ENCODE data around the gene CCT5. TPM values are rescaled to one million over a fixed set of nuclear protein-coding genes. Genes with fewer than 3 reads are reported as not detected.

CCT5 gene
- total and polyA plus RNA-seq, 2 donors (not counting 1 experiment from before 2014, with no cell fraction given): 74.3 to 77.7 TPM

- Histone ChIP-seq H3K9me3 (ENCODE audit: control extremely low read depth in 1 of 3, control insufficient read depth in 2 of 3, insufficient read depth in 1 of 3, low read length in 2 of 3) (no peaks in the 10 kb centered on the region), H4K20me1 (ENCODE audit: control insufficient read depth, insufficient read depth, low read length, poor library complexity, severe bottlenecking) (peaks cover 58% of the 10 kb centered on the region), H3K4me3 (ENCODE audit: control extremely low read depth in 1 of 5, extremely low read depth in 1 of 5, insufficient read depth in 1 of 5, low read depth in 2 of 5, low read length in 4 of 5) (no peak overlapping the region), H3K27me3 (replicated peaks in 1 of 4; ENCODE audit: control extremely low read depth in 1 of 4, control insufficient read depth in 3 of 4, insufficient read depth in 4 of 4, low read length in 3 of 4) (no peaks in the 10 kb centered on the region), H3K9ac (ENCODE audit: low read length) (no peak overlapping the region), H2AFZ (ENCODE audit: insufficient read depth, low read depth, low read length, poor library complexity, severe bottlenecking) (no peak overlapping the region), H3K4me2 (replicated peaks; ENCODE audit: low read depth, low read length, poor library complexity, severe bottlenecking) (no peak overlapping the region), H3K27ac (ENCODE audit: low read length in 2 of 2) (no peak overlapping the region), H3K4me1 (ENCODE audit: control insufficient read depth in 2 of 2, insufficient read depth in 2 of 2, low read length in 2 of 2) (peaks cover 26 to 28% of the 10 kb centered on the region in 2 donors), H3K36me3 (replicated peaks in 1 of 2; ENCODE audit: control extremely low read depth in 1 of 2, control insufficient read depth in 1 of 2, extremely low read depth in 1 of 2, insufficient read depth in 2 of 2, low read length in 1 of 2) (peaks cover 18 to 35% of the 10 kb centered on the region in 2 experiments), H3K79me2 (ENCODE audit: control insufficient read depth, insufficient read depth, low read length) (peaks cover 68% of the 10 kb centered on the region)
- 89% methylated on average over 2 of the region's 3 CpGs for WGBS (ENCODE audit: insufficient coverage)
- Mint-ChIP-seq H3K27me3 (no peaks in the 10 kb centered on the region), H3K4me3 (no peak overlapping the region), H3K27ac (no peak overlapping the region), H3K4me1 (peaks cover 38% of the 10 kb centered on the region), H3K9me3 (ENCODE audit: insufficient read depth) (no peaks in the 10 kb centered on the region)
- TF ChIP-seq CTCF (IDR thresholded peaks at IDR 0.05) (no peak), EZH2 (IDR thresholded peaks at IDR 0.05; ENCODE audit: borderline replicate concordance, insufficient read depth, low read depth, low read length, poor library complexity, severe bottlenecking) (no peak)
- no peak for ATAC-seq (ENCODE audit: low read depth)
- intact Hi-C loops (cut with micrococcal nuclease): no loop called here
- ChIA-PET POLR2A (no interaction called here), CTCF (no interaction called here)
- DNase-seq: no peak
Measured at GRCh38 chr5:10253390-10253789, 3.3 kb downstream of the CCT5 start.

GRCh38 chr5:10254686-10255085, 4.6 kb downstream of the CCT5 start:
- Histone ChIP-seq H3K27me3 (replicated peaks in 1 of 4; ENCODE audit: control extremely low read depth in 1 of 4, control insufficient read depth in 3 of 4, insufficient read depth in 4 of 4, low read length in 3 of 4) (no peaks in the 10 kb centered on the region), H3K79me2 (ENCODE audit: control insufficient read depth, insufficient read depth, low read length) (peaks cover 55% of the 10 kb centered on the region), H3K36me3 (replicated peaks in 1 of 2; ENCODE audit: control extremely low read depth in 1 of 2, control insufficient read depth in 1 of 2, extremely low read depth in 1 of 2, insufficient read depth in 2 of 2, low read length in 1 of 2) (peaks cover 20 to 48% of the 10 kb centered on the region in 2 experiments), H4K20me1 (ENCODE audit: control insufficient read depth, insufficient read depth, low read length, poor library complexity, severe bottlenecking) (peaks cover 62% of the 10 kb centered on the region), H3K4me1 (ENCODE audit: control insufficient read depth in 2 of 2, insufficient read depth in 2 of 2, low read length in 2 of 2) (peaks cover 18% of the 10 kb centered on the region in 2 donors), H3K9ac (ENCODE audit: low read length) (no peak overlapping the region), H3K4me2 (replicated peaks; ENCODE audit: low read depth, low read length, poor library complexity, severe bottlenecking) (no peak overlapping the region), H3K27ac (ENCODE audit: low read length in 2 of 2) (no peak overlapping the region), H3K4me3 (ENCODE audit: control extremely low read depth in 1 of 5, extremely low read depth in 1 of 5, insufficient read depth in 1 of 5, low read depth in 2 of 5, low read length in 4 of 5) (no peak overlapping the region), H3K9me3 (ENCODE audit: control extremely low read depth in 1 of 3, control insufficient read depth in 2 of 3, insufficient read depth in 1 of 3, low read length in 2 of 3) (no peaks in the 10 kb centered on the region), H2AFZ (ENCODE audit: insufficient read depth, low read depth, low read length, poor library complexity, severe bottlenecking) (no peak overlapping the region)
- intact Hi-C loops (cut with micrococcal nuclease): no loop called here
- Mint-ChIP-seq H3K4me1 (peaks cover 29% of the 10 kb centered on the region), H3K4me3 (no peak overlapping the region), H3K27ac (no peak overlapping the region), H3K27me3 (no peaks in the 10 kb centered on the region), H3K9me3 (ENCODE audit: insufficient read depth) (no peaks in the 10 kb centered on the region)
- DNase-seq: no peak
- no peak for ATAC-seq (ENCODE audit: low read depth)
- no CpG with 5 or more reads among the region's 2 CpGs for WGBS (ENCODE audit: insufficient coverage)
- CTCF ChIA-PET: interaction anchor here (0.9 kb wide), 1 partner anchor 29 kb away, joined by 5 read pairs; no protein-coding TSS in a partner anchor
- TF ChIP-seq CTCF (IDR thresholded peaks at IDR 0.05): no peak
- TF ChIP-seq EZH2 (IDR thresholded peaks at IDR 0.05; ENCODE audit: borderline replicate concordance, insufficient read depth, low read depth, low read length, poor library complexity, severe bottlenecking): no peak
- POLR2A ChIA-PET: interaction anchor here (0.7 kb wide), 1 partner anchor 44 kb away, joined by 6 read pairs; no protein-coding TSS in a partner anchor
